CD4-positive, alpha-beta T cell (primary cell): ENCODE data around the gene HAUS1. TPM values are rescaled to one million over a fixed set of nuclear protein-coding genes. Genes with fewer than 3 reads are reported as not detected.
A peak's percentile ranks its signal among the peaks of the same experiment; 100 is the strongest.

Experiments
- ATAC-seq: fragments of 200-7000 bp; cut with Tn5 transposase; one replicate; pipeline ENCODE4 v1.10.0; 2022; ENCODE audit warnings: mild to moderate bottlenecking; ENCODE audit not compliant: poor library complexity
- CTCF ChIA-PET: fragments of 350-600 bp; sonication (Branson Sonifier 250); formaldehyde crosslinking; loops from one replicate; lab custom pipeline; 2021; ENCODE audit warnings: antibody characterized with exemption, inconsistent platforms; lab: Charles Lee
- POLR2A ChIA-PET: fragments of 350-600 bp; sonication (Branson Sonifier 250); formaldehyde crosslinking; loops from one replicate; lab custom pipeline; 2021; ENCODE audit warnings: antibody characterized with exemption, inconsistent platforms; lab: Charles Lee
- DNase-seq, 14 experiments: peaks; one replicate each; pipeline ENCODE4 v3.0.0-alpha.2; 2013 to 2020; ENCODE audit warnings: mixed read lengths in 2 of 14
- H3K27ac ChIP-seq, 2 donors: one replicate each; pipeline versions ENCODE4 v1.5.1 to v1.7.0; 2013; ENCODE audit warnings: low read length in 2 of 2, low read depth in 1 of 2, mild to moderate bottlenecking in 1 of 2
- H3K27me3 ChIP-seq, 2 experiments: 1 replicate in 1 of 2; 2 replicates in 1 of 2; pipeline versions ENCODE4 v1.6.1 to v1.7.0; 2013; ENCODE audit warnings: low read length in 2 of 2, control low read depth in 1 of 2, mild to moderate bottlenecking in 1 of 2, moderate library complexity in 1 of 2; ENCODE audit not compliant: insufficient read depth in 2 of 2, control insufficient read depth in 1 of 2
- H3K36me3 ChIP-seq: one replicate; pipeline ENCODE4 v1.6.1; 2013; ENCODE audit warnings: low read length, control low read depth; ENCODE audit not compliant: insufficient read depth
- H3K4me1 ChIP-seq: one replicate; pipeline ENCODE4 v1.6.1; 2013; ENCODE audit warnings: low read length, control low read depth; ENCODE audit not compliant: insufficient read depth
- H3K4me3 ChIP-seq: one replicate; pipeline ENCODE4 v1.5.1; 2013; ENCODE audit warnings: mild to moderate bottlenecking, low read length, moderate library complexity
- H3K9me3 ChIP-seq, 2 experiments: 1 replicate in 1 of 2; 2 replicates in 1 of 2; pipeline versions ENCODE4 v1.6.1 to v1.7.0; 2013; ENCODE audit warnings: low read length in 2 of 2, mild to moderate bottlenecking in 2 of 2, control low read depth in 1 of 2, moderate library complexity in 1 of 2; ENCODE audit not compliant: control insufficient read depth in 1 of 2, insufficient read depth in 1 of 2
- H3K27ac Mint-ChIP-seq: one replicate; pipeline ENCODE4 v1.8.0; 2020; ENCODE audit warnings: mixed read lengths
- H3K27me3 Mint-ChIP-seq: one replicate; pipeline ENCODE4 v1.8.0; 2021; ENCODE audit warnings: mixed read lengths
- H3K36me3 Mint-ChIP-seq: one replicate; pipeline ENCODE4 v1.8.0; 2021; ENCODE audit warnings: low read depth, mixed read lengths
- H3K4me1 Mint-ChIP-seq: one replicate; pipeline ENCODE4 v1.8.0; 2021; ENCODE audit warnings: low read depth, mixed read lengths
- H3K4me3 Mint-ChIP-seq: one replicate; pipeline ENCODE4 v1.8.0; 2020; ENCODE audit warnings: mild to moderate bottlenecking, mixed read lengths
- H3K9me3 Mint-ChIP-seq: one replicate; pipeline ENCODE4 v1.8.0; 2020; ENCODE audit warnings: mixed read lengths
- intact Hi-C, 2 experiments: fragments of 100-400 bp; cut with DNase I in 1 of 2; cut with micrococcal nuclease in 1 of 2; formaldehyde crosslinking; loops; one replicate each; pipeline versions ENCODE4 v1.15.1 to v1.9.0; 2023 to 2025; cut with DNase I, micrococcal nuclease
- total RNA-seq, 174 experiments: library from RNA in 2 of 174; stranded (reverse) in 2 of 174; gene quantifications; one replicate each; pipeline ENCODE4 v1.2.3 and lab custom pipeline; 2021 to 2026
- TF ChIP-seq, protein P1 (sequence below): fragments of 200-600 bp; IDR thresholded peaks from one replicate; pipeline ENCODE4 v1.8.0; 2022; ENCODE audit warnings: antibody characterized with exemption, mild to moderate bottlenecking

HAUS1 gene
- total RNA-seq, 2 experiments from 2014 or later: 8.8 to 10.8 TPM

- Mint-ChIP-seq H3K36me3 (no peaks in the 10 kb centered on the region), H3K27ac (no peak overlapping the region), H3K27me3 (no peaks in the 10 kb centered on the region), H3K4me3 (no peak overlapping the region), H3K4me1 (no peaks in the 10 kb centered on the region), H3K9me3 (no peaks in the 10 kb centered on the region)
- ChIA-PET POLR2A (interaction anchor here (0.7 kb wide), 1 partner anchor 109 kb away, joined by 3 read pairs; no protein-coding TSS in a partner anchor), CTCF (interaction anchor here (0.8 to 2.5 kb wide), 2 partner anchors 14 to 517 kb away, joined by 3 to 7 read pairs; no protein-coding TSS in a partner anchor)
- Histone ChIP-seq H3K4me1 (no peaks in the 10 kb centered on the region), H3K27ac (no peak overlapping the region), H3K4me3 (no peak overlapping the region), H3K36me3 (no peaks in the 10 kb centered on the region), H3K27me3 (no peaks in the 10 kb centered on the region), H3K9me3 (no peaks in the 10 kb centered on the region)
- DNase-seq: no peak
- TF ChIP-seq, protein P1, sequence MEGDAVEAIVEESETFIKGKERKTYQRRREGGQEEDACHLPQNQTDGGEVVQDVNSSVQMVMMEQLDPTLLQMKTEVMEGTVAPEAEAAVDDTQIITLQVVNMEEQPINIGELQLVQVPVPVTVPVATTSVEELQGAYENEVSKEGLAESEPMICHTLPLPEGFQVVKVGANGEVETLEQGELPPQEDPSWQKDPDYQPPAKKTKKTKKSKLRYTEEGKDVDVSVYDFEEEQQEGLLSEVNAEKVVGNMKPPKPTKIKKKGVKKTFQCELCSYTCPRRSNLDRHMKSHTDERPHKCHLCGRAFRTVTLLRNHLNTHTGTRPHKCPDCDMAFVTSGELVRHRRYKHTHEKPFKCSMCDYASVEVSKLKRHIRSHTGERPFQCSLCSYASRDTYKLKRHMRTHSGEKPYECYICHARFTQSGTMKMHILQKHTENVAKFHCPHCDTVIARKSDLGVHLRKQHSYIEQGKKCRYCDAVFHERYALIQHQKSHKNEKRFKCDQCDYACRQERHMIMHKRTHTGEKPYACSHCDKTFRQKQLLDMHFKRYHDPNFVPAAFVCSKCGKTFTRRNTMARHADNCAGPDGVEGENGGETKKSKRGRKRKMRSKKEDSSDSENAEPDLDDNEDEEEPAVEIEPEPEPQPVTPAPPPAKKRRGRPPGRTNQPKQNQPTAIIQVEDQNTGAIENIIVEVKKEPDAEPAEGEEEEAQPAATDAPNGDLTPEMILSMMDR: no peak
- intact Hi-C loops: no loop called here
- ATAC-seq: no peak
Measured at GRCh38 chr18:46141199-46141598, 37.0 kb downstream of the HAUS1 start.

DNA sequence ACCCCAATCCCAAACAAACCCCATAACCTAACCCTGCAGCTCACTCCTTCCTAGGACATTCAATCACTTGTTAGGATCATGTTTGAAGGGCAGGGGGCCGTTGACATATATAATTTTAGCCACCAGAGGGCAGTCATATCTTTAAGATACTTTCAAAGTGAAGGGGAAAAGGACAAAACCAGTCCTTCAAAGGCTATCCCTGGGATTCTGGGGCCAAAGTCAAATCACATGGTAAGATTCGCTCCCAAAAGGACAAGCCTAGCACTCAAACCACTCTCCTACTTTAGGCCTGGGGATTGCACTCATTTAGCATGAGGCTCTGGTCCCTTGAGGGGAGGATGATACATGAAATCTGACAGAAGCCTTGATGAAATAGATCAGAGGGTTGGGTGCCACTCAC is 44.6 kb downstream of the HAUS1 start:
- peak overlapping the region; percentile 5 for H3K27ac Mint-ChIP-seq
- Histone ChIP-seq H3K27me3 (no peaks in the 10 kb centered on the region), H3K9me3 (no peaks in the 10 kb centered on the region), H3K4me1 (peaks cover 42% of the 10 kb centered on the region), H3K27ac (no peak overlapping the region), H3K4me3 (no peak overlapping the region), H3K36me3 (no peaks in the 10 kb centered on the region)
- no peaks in the 10 kb centered on the region for H3K27me3 Mint-ChIP-seq
- H3K4me3 Mint-ChIP-seq: no peak overlapping the region
- peak; percentile 64 for ATAC-seq
- peak in 12 of 14 experiments; percentile 9 to 74 (median 40) for DNase-seq
- POLR2A ChIA-PET: interaction anchor here (0.9 to 1.0 kb wide), 2 partner anchors 24 to 509 kb away, joined by 5 to 6 read pairs; a partner anchor contains a TSS
- CTCF ChIA-PET: interaction anchor here (2.5 to 4.9 kb wide), 2 partner anchors 25 to 509 kb away, joined by 12 to 39 read pairs; a partner anchor contains a TSS
- H3K4me1 Mint-ChIP-seq: peaks cover 29% of the 10 kb centered on the region
- no peaks in the 10 kb centered on the region for H3K36me3 Mint-ChIP-seq
- no peaks in the 10 kb centered on the region for H3K9me3 Mint-ChIP-seq
- TF ChIP-seq, protein P1: peak; percentile 77
- intact Hi-C loops: loop anchor here (1.0 to 2.0 kb wide), 5 partner anchors 64 to 509 kb away; no protein-coding TSS in a partner anchor

- Mint-ChIP-seq H3K9me3 (no peaks in the 10 kb centered on the region), H3K36me3 (no peaks in the 10 kb centered on the region), H3K27me3 (no peaks in the 10 kb centered on the region), H3K4me1 (peaks cover 63% of the 10 kb centered on the region), H3K4me3 (no peak overlapping the region), H3K27ac (no peak overlapping the region)
- H3K27ac ChIP-seq: no peak overlapping the region
- H3K36me3 ChIP-seq: no peaks in the 10 kb centered on the region
- ChIA-PET POLR2A (no interaction called here), CTCF (interaction anchor here (2.0 to 2.8 kb wide), 2 partner anchors 21 to 506 kb away, joined by 9 read pairs; a partner anchor contains a TSS)
- H3K9me3 ChIP-seq: peaks cover 0 to 3% of the 10 kb centered on the region in 2 experiments
- H3K4me3 ChIP-seq: no peak overlapping the region
- ATAC-seq (no peak), DNase-seq (no peak)
- intact Hi-C loops: no loop called here
- TF ChIP-seq, protein P1: no peak
- peaks cover 77% of the 10 kb centered on the region for H3K4me1 ChIP-seq
- H3K27me3 ChIP-seq: no peaks in the 10 kb centered on the region
Measured at GRCh38 chr18:46152436-46152807, 48.2 kb downstream of the HAUS1 start.
